Forelimb muscle (tissue), 1 donor: ENCODE results near the gene NEDD4. TPM values are rescaled to one million over a fixed set of nuclear protein-coding genes. Genes with fewer than 3 reads are reported as not detected.
"Not testable (repeated sequence)": the region's sequence is repeated elsewhere in the genome, so short reads cannot be mapped to it uniquely, and the experiment has no call there.

ENCODE experiments used
- DNase-seq: peaks from one replicate; pipeline ENCODE4 v3.0.0-alpha.2; 2013; ENCODE audit warnings: low read depth
- polyA plus RNA-seq: library from polyadenylated mRNA; unstranded; fragments of 120-200 nt; gene quantifications from one replicate; pipeline ENCODE4 v1.2.1, GENCODE V29; 2013; ENCODE audit not compliant: insufficient read length

The NEDD4 gene
- 9.1 TPM for polyA plus RNA-seq

DNA sequence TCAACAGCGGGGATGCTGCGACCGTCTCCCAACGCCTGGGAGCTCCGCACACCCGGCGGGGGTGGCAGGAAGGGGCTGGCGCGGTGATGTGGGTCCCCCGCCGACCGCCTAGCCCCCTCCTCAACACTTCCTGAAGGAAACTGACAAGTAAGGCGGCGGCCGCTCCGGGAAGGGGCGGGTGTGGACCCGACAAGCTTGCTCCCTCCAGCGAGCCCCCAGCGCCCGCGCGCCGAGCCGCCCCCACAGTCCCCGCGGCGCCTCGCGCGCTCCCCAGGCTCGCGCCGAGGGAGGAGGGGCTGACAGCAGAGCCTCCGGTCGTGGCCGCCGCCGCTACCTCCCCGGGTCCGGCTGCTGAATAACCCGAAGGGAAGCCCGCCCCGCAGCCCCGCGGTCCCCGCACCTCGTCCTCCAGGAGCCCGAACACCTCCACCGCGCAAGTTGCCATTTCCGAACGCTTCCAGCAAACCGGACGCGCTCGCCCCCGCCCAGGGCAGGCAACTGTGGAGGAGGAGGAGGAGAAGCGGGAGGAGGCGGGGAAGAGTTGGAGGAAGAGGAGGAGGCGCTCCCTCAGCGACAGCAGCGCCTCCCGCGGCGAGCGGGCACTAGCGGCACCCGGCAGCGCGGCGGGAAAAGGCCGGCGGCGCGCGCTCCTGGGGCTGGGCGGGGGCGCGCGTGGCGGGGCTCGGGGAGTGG, at the start of gene NEDD4:
TSS of gene NEDD4 (minus strand) at position 502 of the 693 bp plus-strand sequence. CDS start at position 445, 57 bp downstream.
- DNase-seq: peak; percentile 65

DNA sequence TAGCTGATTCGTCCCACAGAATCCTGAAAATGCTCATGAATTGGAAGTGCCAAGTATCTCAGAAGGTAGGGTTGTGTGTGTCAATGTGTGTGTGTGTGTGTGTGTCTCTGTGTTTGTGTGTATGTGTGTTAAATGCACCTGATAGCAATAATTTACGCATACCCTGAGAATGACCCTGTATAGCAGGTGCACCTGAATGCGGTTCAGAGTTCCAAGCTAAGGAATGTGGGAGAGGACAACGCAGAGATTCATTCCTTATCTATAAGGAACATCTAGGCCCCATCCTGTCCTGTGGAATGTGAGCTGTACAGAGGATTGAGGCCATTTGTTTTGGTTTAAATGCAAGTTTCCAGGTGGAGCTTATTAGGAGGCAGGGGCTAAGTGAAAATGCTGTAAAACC, 49.1 kb upstream of the NEDD4 start:
- DNase-seq: no peak

DNA sequence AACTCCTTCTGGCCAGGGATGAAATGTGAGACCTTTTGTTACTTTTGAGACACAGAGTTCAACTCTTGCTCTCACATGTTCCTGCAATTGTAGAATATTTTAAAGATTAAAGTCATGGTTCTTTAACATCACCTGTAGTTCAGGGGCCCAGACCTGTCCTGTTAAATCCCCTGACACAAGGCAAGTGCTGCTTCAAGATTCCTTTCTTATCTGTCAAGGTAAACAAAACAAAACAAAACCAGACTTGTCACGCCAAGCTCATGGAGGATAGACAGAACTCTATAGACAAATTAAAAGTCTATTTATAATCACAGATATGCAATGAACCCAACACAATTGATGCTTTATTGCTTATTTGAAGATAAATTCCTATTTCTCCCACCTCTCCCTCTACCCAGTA, 48.6 kb upstream of the NEDD4 start:
- no peak for DNase-seq

DNA sequence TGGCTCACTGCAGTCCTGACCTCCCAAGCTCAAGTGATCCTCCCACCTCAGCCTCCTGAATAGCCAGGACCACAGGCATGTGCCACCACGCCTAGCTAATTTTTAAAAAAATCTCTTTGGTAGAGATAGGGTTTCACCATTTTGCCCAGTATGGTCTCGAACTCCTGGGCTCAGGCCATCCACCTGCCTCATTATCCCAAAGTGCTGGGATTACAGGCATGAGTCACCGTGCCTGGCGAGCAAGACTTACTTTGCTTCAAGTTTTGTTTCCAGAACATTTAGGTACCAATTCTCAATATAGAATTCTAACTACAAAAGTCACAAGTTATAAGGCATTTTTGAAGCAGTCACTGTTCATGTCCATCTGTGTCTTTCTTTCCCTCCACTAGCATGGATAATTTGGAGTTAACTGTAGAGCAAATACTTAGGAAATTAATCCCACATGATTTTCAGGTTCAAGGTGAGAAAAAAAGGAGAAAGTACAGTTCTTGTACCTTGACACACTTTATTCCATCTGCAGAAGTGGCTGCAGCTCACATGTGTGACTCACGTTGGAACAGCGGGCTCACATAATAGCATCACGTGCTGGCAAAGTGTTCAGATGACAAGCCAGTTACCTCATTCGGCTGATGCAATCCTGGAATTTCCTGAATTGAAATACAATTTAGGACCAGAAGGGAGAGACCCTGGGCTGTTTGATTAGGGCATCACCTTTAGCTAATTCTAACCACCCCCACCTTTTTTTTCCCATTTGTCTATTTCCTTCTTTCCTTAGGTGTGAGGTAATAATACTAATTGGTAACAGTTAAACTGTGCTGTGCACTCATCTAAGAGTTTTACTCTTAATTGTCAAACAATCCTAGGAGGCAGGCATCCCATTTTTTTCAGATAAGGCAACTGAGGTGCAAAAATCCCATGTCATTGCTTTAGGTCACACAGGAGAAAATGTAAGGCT, 46.9 kb upstream of the NEDD4 start:
- DNase-seq: peak; percentile 64

DNA sequence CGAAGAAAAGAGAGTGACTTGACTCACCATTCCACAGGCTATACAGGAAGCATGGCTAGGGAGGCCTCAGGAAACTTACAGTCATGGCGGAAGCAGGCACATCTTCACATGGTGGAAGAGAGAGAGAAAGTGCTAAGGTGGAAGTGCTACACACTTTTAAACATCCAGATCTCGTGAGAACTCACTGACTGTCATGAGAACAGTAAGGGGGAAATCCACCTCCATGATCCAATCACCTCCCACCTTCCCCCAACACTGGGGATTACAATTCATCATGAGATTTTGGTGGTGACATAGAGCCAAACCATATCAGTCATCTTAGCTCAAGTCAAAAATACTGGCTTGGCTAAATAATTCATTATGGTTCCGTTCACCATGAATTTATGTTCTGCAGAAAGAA, 45.3 kb upstream of the NEDD4 start:
- no peak for DNase-seq

DNA sequence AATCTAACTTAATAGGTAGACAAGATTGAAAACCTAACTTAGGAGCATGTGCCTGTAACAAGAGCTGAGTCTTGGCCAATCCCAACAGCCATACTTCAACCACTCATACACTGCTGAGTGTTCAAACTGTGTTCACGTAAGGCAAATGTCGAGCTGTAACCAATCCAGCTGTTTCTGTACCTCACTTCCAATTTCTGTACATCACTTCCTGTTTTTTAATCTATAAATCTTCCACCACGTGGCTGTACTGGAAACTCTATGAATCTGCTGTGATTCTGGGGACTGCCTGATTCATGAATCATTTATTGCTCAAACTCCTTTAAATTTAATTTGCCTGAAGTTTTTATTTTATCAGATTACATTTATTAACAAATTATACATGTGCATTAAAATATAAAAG, 44.6 kb upstream of the NEDD4 start:
- no peak for DNase-seq

DNA sequence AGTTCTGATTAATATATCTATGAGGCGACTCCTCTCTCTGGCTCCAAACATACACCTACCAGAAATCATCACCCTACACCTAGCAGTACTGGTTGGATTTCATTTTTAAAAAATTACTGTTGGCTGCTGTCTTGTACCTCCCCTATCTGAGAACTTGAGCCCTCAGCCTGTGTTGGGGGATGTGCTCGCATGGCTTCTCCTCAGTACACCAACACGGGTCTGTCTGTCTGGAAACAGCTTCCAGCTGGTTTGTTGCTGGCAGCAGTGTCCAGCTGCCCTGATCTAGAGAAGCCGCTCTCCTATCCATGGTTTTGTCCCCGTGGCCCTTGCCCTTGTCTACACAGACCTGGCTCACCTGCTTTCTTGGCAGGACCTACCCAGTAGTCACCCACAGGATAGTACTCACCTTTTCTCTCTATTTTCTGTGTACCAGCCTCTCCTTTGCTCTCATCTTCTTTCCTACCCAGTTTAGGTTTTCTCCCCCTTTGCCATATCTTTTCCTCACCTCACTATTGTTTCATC, 43.2 kb upstream of the NEDD4 start:
- no peak for DNase-seq

DNA sequence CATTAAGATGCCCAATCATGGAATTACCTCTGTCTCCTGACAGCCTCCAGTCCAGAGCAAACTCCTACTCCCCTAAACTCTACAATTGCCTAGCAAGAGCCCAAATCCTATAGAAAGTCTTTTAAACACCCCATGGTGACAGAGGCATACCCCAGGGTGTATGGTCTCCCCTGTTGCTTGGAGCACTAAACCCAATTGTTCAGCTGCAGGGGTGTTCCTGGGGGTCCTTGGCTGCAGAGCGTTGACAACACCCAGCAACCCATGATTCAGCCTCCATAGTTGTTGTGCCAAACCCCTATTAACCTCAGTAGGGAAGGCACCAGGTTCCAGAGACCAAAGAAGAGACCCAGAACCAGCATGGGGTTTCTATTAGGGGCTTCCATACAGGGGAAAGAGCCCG, 41.8 kb upstream of the NEDD4 start:
- no peak for DNase-seq

DNA sequence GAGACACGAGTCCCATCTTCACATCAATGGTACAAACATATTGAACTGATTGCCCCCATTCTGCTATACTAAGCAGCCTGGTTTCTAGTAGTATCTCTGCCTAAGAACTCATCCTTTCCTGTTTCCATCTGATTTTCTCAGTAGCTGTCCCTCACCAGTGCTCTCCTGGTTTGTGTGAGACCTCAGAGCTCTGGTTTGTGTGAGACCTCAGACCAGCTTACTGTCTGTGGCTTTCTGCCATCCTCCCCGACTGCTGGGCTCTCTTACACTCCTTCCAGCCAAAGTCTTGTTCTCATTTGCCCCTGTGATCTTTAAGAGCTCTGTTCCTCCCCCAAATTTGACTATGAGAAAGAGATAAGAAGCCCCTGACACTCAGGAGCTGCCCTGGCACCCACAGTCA, 41.1 kb upstream of the NEDD4 start:
- DNase-seq: no peak

DNA sequence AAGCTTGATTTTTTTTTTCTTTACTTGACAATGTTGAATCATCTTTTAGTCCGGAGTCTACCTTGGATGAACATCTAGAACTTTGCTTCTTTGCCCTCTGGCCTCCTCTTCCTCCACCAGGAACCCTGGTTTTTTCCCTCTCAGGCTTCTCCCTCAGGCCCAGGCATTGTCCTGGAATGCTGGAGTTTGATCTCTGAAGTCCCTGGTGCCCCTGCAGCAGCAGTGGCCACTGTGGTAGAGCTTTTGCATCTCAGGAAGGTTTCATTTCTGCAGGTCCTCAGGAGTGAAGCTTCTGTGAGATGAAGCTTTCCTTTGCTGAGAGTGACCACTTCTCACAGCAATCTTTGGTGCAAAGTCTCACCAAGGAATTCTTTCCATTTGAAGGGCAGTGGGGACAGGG, 39.0 kb upstream of the NEDD4 start:
- DNase-seq: no peak

DNA sequence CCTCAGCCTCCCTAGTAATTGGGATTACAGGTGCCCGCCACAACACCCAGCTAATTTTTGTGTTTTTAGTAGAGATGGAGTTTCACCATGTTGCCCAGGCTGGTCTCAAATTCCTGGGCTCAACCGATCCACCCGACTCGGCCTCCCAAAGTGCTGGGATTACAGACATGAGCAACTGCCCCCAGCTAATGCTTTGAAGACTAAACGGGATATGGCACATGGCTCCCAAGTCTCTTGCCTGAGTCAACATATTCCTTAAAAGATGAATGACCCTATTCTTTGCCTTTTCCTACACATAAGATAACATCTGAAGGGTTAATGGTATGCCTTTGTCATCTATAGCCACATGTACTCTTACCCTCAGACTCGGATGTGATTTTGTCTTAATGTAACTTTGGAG, 38.4 kb upstream of the NEDD4 start:
- DNase-seq: no peak

DNA sequence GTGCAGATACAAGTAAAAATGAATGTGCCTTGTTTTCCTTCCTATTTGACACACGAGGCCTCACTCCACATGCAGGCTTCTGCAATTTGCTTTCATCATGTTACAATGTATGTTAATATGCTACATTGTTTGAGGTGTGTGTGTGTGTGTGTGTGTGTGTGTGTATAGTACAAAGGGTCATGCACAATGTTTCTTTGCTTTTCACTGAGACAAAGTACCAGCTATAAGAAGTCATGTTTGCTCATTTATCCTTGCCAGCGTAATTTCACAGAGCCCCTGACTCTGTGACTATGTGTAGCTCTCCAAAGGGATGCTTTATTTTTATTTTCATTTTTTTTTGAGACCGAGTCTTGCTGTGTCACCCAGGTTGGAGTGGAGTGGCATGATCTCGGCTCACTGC, 38.0 kb upstream of the NEDD4 start:
- no peak for DNase-seq

DNA sequence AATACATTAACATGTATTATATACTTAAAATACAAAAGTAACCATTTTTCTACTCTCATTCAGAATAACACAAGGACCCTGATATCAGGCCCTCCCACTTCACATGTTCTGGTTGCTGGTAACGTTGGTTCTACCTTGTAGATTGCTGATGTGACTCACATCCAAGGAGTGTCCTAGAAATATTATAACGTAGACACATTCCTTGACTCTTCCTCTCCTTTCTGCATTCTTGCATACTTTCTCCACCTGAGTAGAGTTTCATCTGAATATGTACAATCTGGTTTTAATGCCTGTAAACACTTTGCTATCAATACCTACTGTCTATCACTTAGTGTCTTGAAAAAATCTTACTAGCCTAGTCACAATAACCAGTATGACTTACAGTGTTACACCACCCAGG, 35.0 kb upstream of the NEDD4 start:
- no peak for DNase-seq

DNA sequence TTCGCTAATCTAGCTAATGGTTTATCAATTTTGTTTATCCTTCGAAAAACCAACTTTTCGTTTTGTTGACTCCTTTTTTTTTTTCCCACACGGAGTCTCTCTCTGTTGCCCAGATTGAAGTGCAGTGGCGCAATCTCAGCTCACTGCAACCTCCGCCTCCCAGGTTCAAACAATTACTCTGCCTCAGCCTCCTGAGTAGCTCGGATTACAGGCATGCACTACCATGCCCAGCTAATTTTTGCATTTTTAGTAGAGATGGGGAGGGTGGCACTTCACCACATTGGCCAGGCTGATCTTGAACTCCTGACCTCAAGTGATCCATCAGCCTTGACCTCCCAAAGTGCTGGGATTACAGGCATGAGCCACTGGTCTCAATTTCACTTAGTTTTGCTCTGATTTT, 29.7 kb upstream of the NEDD4 start:
- not testable (repeated sequence) for DNase-seq

DNA sequence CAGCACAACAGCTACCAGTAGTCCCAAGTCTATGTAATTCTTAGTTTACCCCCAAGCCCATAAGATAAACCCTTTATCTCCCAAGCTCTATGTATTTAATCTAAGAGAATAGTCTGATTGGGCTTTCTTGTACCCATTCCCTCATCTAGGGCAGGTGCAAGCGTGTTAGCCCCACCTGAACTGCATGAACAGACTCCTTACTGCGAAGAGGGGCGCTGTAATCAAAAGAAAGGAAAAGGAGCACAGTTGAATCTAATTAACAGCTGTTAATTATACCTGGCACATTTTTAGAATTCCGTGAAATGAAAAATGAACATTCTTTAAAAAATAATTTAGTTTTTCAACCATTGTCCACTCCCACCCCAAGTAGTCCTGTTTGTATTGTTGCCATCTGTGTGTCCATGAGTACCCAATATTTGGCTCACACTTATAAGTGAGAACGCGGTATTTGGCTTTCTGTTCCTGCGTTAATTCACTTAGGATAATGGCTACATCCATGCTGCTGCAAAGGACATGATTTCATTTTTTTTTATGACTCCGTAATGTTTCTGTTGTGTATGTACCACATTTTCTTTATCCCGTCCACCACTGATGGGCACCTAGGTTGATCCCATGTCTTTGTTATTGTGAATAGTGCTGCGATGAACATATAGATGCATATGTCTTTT, 26.5 kb upstream of the NEDD4 start:
- no peak for DNase-seq

DNA sequence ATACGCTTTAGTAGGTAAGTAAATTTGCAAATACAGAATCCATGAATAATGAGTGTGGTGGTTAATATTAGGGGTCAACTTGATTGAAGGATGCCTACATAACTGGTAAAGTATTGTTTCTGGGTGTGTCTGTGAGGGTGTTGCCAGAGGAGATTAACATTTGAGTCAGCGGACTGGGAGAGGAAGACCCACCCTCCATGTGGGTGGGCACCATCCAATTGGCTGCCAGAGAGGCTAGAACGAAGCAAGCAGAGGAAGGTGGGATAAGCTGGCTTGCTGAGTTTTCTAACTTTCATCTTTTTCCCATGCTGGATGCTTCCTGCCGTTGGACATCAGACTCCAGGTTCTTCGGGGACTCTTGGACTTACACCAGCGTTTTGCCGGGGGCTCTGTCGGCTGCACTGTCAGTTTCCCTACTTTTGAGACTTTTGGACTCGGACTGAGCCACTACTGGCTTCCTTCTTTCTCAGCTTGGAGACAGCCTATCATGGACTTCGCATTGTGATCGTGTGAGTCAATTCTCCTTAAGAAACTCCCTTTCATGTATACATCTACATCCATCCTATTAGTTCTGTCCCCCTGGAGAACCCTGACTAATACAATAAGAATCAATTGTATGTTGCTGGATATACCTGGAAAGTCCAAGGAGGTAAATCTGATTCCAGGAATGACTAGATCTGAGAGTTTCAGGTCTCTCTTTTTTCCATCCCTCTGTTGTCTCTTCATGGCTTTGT, 25.8 kb upstream of the NEDD4 start:
- DNase-seq: no peak

DNA sequence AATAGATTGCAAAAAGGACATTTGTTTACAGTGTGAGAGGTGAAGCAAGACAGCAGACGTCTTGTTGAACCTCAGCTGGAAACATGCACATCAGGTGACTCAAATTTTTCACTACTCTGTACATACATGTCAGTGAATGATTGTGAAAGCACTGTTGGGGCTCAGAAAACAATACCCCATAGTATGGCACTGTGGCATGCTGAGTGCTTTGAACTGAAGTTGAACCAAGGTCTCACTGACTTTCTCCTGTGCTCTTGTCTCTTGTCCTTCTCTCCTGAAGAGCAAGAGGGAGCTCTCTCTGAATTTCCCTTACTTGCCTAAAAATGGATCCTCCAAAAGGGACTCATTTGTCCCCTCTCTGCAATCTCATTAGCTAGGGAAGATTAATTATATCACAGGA, 24.5 kb upstream of the NEDD4 start:
- DNase-seq: no peak

DNA sequence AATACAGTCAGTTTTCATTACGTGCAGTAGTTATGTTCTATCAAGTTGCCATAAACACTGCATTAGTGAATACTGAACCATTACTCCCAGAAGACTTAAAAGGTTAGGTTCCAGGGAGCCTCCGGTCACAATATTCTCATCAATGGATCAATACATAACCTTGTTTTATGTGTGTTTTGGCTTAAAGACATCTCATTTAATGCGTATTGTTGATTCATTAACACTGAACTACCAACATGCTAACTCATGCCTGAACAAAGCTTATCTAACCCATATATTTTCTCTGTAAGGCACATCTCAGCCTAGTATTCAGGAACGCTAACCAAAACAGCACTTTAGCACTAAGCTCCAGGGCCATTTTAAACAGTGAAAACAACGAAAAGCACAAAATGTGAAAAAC, 24.1 kb upstream of the NEDD4 start:
- no peak for DNase-seq

DNA sequence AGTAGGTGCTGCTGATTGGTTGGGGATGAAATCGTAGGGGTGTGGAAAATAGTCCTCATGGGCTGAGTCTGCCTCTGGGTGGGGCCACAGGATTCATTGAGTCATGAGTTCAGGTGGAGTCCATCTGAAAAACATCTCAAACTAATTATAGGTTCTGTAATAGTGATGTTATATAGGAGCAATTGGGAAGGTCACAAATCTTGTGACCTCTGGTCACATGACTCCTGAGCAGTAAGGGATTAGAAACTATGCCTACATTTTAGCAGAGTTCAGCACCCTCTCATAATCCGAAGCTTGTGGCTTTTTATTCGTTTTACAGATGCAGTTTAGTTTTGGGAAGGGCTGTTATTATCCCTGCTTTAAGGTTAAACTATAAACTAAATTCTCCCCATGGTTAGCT, 22.9 kb upstream of the NEDD4 start:
- no peak for DNase-seq

DNA sequence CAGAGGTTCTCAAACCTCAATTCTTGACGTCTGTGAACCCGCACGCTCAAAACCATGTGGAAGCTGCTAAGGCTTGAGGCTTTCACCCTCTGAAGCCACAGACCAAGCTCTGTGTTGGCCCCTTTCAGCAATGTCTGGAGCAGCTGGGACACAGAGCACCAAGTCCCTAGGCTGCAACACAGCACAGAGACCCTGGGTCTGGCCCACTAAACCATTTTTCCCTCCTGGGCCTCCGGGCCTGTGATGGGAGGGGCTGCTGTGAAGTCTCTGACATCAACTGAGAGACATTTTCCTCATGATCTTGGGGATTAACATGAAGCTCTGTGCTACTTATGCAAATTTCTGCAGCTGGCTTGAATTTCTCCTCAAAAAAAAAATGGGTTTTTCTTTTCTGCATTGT, 21.3 kb upstream of the NEDD4 start:
- no peak for DNase-seq

DNA sequence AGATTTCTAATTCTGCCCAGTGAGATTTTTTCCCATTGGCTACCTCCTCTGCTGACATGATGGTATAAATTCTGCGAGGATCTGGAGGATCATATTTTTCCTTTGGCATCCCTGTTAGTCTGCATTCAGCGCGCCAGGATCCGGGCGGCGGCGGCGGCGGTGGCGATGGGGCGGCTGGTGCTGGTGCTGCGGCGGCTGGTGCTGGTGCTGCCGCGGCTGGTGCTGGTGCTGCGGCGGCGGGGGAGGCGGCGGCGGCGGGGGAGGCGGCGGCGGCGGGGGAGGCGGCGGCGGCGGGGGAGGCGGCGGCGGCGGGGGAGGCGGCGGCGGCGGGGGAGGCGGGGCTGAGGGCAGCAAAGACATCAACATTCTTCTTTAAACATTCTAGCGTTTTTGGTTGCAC, 13.6 kb upstream of the NEDD4 start:
- not testable (repeated sequence) for DNase-seq

DNA sequence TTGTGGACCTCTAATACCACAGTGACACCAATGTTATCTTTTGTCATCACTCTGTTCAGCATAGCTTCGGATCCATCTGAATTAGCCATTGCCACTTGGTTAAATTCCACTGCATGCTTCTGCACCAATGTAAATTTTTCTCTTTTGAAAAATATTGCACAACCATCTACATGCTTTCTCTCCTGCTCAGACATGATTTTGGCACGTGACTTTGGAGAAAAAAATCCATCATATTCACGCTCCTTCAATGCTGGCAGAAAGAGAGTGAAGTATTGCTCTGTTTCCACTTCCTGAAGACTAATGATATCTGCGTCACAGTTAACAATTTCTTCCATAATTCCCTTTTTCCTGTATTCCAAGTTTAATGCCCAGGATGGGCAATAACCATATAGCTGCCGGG, 13.0 kb upstream of the NEDD4 start:
- not testable (repeated sequence) for DNase-seq
